Stimulated activated CD4-positive, alpha-beta T cell treated with anti-CD3 and anti-CD28 coated beads, Interleukin-12 subunit alpha, Interleukin-12 subunit beta, amount 100 ng/mL, for 24 hours (primary cell): Measurements from ENCODE around the gene HECW1.

Experiments used
- DNase-seq, 2 experiments: peaks; one replicate each; pipeline ENCODE4 v3.0.0-alpha.2; 2020; ENCODE audit warnings: low read depth in 2 of 2

Gene HECW1

DNA sequence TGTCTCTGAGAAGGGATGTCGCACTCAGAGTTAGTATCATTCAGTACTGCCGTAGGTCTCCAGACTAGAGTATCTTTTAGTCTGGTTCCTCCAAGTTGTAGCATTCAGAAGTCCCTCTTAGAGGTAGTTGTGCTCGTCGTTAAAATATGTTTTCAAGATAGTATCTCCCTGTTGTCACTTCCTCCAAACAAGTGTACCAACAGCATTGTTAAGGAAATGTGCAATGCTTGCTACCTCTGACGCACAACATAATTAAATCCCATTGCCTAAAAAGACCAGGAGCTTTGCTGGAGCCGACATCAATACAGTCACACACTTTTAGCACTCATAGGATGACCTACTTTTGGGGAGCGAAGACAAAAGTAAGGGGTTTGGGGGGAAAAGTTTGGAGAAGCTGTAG is 390.5 kb downstream of the HECW1 start:
- DNase-seq, result no peak

DNA sequence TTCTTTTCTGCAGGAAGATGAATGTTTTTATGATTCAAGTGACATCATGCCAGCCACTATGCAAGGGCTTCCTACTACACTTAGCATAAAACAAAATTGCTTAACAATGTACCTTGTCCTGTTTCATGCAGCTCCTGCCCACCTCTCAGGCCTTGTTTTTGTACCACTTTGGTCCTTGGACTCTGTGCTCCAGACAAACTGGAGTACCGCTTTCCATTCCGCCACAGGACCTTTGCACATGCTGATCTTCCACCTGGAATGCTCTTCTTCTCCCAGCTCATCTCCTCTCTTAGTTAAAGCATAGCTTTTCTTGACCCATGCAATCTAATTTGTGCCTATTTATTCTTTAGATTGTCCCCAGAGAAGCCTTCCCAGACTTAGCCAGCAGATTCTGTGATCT is 393.0 kb downstream of the HECW1 start:
- DNase-seq, result no peak

DNA sequence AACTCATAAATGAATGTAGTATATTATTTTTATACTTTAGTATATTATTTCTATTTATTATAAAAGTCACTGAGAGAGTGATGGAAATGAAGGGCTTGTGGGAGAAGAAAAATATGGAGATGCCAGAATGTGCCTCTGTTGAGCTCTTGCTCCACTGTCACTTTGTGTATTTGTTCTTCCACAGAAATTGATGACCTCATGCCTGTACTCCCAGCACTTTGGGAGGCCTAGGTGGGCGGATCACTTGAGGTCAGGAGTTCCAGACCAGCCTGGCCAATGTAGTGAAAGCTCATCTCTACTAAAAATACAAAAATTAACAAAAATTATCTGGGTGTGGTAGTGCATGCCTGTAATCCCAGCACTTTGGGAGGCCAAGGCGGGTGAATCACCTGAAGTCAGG is 394.0 kb downstream of the HECW1 start:
- no peak for DNase-seq

DNA sequence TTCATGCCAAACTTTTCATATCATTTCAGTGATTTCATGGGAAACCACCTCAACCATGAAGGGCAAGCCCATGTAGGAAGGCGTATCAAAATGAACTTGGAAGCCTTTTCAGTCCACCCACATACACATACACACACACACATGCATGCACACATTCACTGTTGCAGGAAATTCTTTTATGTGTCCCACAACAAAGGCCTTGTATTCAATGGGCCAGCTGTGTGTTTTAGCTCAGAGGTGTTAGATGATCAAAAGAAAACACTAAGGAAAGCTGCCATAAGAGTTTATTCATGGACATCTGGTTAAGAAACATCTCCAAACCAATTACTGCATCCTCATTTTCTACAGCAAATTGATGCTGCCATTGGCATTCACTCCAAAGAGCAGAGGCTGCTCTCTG is 396.0 kb downstream of the HECW1 start:
- no peak for DNase-seq

DNA sequence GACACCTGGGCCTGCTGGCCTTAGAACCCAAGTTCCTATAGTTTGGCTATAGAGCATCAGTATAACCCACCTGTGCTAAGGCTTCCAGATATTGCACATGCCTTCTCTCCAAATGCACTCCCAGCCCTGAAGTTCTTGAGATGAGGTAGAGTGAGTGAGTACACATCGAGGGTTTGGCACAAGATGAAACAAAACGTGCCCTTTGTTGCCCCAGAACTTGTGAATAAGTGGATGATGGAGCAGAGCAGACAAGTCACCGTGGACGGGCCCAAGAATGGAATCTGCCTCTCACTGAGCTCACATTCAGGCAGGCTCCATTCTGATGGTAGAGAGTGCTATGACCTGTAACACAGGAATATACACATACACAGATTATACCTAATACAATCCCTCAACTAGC is 397.5 kb downstream of the HECW1 start:
- no peak for DNase-seq

DNA sequence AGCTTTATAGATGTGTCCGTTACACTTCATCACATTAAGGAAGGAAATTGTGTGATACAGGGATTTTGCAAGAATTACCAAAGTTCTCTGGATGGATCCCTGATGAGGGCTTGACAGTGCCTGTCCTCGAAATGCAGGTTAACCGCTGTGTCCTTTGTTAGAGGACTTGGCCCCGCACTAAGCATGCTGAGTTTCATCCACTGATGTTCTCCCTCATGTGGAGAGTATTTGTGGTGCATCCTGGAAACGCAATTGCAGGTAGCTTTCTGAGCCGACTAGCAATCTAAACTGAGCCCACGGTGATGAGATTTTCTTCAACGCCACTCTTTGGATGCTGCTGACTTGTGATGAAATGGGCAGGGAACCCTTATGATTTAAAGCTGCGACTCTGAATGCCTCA is 398.6 kb downstream of the HECW1 start:
- DNase-seq, result no peak

DNA sequence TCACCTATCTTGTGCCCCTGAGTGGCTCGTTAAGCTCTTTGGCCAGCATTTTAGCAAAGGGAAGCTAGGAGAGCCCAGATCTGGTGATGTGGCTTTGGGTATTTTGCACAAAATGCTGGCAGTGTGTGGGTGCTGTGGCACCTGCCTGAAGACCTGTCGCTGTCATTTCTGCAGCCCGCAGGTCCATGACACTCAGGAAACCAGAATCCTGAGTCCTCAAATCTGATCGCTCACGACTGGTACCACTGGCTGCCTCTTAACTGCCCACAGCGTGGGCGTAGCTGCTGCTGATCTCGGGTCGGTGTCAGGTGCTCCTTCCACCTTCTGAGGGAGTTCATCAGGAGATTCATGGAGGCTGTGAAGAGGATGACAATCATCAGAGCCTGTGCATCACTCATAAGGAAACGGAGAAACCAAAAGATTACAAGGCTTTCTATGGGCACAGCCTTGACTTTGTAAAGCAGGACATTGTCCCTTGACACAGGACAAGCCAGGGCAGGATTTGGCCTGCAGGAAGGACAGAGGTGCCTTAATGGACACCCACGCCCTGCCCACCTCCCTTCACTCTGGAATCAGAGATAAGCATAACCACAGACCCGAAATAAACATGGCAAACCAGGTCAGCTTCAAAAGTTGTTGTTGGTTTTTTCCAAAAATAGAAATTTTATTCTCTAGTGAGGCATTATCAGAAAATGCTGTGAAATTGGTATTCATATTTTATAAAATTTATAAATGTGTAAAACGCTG is 399.5 kb downstream of the HECW1 start:
- no peak for DNase-seq

DNA sequence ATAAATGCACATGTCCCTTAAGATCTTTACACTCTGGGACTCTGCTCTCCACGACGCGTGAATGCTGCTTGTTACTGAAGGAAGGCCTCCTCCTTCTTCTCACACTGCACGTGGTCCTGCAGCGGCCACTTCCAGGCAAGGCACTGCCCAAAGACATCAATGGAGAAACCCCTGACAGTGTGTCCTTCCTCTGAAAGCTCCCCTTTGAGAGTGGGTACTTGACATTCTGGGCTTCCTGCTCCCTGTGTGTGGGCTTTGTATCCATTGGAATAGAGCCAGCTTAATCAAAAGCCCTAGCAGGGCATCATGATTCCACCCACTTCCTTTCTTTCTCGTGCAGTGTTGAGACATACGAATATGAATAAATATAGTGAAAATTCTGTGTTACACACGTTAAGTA is 400.8 kb downstream of the HECW1 start:
- DNase-seq, result no peak

DNA sequence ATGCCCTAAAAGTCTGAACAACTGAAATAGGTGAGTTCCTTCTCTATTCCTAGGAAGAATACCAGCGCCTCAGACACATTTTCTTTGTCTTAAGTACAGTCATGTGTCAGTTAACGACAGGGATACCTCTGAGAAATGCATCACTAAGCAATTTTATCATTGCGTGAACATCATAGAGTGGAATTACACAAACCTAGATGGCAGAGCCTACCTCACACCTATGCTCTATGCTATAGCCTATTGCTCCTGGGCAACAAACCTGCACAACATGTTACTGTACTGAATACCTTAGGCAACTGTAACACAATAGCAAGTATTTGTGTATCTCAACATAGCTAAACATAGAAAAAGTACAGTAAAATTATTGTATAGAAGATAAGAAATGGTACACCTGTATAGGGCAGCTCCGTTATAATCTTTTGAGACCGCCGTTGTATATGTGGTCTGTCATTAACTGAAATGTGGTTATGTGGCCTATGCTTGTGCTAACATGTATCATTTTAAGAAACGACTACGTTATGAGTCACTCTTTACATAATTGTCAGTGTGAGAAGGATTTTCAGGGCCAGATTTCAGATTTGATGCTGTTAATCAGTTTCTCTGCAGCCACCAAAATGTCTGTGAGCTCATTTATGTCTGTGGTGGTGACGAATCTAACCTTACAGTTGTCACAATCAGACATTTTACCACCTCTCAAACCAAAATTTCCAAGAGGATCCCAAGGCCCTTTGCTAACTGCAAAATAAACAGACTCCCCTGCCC is 404.3 kb downstream of the HECW1 start:
- no peak for DNase-seq

DNA sequence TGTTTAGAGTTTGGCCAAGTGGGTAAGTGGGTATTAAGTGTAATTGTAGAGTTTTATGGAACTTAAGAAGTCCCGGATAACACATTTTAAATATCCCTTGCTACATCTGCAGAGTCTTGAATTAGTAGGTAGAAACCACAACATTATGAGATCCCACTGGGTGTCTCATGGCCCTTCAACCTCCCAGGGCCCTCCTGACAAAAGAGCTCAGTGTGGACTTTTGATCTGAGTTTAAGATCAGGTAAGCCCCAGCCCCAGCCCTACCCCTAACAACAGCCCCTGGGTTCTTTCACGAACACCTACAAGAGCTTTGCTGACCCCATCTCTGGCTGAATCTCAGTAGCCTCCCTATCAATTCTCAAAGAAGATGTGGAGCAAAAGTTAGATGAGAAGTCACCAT is 405.0 kb downstream of the HECW1 start:
- no peak for DNase-seq

DNA sequence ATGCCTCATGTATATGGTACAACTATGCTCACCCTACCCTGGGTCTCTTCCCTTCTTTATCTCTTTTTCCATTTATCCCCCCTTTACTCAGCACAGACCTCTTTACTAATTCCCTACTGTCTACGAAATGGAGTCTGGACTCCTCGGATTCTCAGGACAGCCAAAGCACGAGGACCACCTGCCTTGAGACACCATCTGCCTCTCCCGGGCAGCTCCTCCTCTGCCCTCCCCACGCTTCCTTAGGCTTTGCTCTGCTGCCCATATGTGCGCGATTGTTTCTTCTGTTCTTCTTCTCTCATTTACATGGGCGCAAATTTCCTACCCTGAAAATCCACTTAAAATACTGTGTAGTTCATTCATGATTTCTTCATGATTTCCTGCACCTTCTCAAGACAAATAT is 407.8 kb downstream of the HECW1 start:
- no peak for DNase-seq

DNA sequence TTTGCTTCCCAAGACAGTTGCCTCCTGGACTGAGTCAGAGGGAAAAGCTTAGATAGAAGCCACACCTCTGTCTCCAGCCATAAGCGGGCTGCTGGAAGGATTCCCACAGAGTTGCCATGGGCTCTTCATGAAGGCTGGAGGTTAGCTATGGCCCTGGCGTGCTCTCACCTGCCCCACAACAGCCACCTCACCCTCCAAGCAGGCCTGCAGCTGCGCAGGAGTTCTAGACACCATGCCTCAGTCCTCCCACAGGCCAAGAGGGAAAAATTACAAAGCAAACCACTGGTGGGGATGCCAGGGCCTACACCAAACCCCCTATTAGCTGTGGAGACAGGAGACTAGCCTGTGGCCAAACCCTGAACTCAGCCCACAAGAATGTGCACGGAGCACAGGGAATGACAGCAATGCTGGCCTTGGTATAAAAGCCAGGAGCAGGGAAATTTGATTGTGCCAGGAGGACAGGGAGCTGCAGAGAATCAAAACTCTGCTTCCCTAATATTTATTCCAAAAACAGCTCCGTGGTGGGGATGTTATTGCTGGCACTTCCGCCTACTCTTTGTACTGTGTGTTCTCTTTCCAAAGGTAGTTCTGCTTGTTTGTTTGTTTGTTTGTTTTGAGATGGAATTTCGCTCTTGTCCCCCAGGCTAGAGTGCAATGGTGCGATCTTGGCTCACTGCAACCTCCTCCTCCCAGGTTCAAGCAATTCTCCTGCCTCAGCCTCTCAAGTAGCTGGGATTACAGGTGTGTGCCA is 410.1 kb downstream of the HECW1 start:
- DNase-seq, result no peak

DNA sequence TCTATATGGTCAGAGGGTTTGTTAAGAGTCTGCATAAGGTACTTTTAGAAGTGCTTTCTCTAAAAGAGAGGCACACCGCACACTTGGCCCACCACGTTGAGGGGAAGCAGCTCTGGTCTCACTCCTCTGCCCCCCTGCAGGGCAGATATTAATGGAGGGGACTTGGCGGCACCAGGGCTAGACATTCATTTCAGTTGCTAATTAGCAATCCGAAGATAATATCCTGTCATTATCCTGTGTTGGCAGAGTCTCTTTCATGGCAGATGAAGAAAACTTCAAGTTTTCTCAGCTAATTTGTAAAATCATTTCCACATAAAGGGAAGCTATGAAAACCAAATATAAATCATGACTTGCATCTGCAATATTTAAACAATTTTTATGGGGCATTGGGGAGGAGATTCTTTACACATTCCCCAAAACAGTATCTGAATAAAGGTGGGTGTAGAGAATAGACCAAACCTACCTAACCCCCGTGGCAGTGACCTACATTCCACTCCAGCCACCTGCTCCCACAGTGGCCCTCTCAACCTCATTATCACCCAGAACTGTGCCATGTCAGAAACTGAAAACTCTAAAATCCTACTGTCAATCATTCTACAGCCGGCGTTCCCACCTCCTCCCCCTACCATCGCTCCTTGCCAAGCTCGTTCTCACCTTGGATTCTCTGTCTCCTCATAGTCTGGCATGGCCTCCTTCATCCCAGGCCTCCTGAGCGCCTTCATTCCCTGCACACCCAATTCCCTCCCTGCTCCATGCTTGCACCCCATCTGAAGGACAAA is 416.3 kb downstream of the HECW1 start:
- no peak for DNase-seq

DNA sequence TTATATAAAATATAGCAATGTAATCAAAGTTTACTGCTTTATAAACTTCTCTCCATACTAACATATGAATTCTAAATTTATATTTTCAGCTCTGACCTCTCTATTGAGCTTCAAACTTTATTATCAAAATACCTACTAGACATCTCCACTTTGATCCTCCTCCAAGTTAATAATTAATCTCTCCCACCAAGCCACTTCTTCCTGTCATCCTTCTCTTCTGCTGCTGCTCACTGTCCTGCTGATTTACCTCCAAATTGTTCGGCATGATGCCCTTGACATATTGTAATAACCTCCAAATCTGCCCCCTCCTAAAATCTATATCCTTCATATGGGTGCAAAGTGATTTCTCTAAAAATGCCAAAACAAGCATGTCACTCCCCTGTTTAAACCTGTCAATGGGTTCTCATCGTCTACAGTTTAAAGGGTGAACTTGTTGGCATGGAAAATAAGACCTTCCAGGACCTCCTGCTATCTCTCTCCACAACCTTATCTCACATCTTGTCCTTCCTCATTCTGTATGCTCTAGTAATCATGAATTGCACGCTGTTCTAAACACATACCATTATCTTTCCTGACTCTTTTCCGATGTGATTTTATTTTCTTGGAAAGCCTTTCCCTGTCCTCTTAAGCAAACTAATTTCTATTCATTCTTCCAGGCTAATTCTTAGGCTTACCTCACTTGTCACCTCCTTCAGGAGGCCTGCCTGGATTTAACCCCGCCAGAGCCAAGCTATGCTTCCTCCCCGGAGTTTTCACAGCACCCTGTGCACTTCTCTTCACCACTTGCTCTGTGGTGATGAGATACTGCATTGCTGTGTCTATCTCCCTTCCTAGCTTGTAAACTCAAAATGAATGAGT is 418.3 kb downstream of the HECW1 start:
- no peak for DNase-seq

DNA sequence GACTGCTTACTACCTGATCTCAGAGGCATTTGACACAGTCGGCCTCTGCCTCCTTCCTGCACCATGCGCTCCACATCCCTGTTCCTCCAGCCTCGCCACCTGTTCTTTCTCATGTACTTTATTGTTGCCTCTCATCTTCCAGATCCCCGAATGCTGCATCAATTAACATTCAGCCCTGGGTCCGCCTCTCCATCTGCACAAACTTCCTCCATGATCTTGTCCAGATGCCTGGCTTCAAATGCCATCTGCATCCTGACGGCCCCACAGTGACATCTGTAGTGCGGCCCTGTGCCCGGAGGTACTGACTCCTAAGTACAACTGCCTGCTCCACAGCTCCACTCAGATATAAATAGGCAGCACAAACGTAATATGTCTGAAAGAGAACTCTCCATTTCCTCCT is 419.3 kb downstream of the HECW1 start:
- DNase-seq, result no peak

DNA sequence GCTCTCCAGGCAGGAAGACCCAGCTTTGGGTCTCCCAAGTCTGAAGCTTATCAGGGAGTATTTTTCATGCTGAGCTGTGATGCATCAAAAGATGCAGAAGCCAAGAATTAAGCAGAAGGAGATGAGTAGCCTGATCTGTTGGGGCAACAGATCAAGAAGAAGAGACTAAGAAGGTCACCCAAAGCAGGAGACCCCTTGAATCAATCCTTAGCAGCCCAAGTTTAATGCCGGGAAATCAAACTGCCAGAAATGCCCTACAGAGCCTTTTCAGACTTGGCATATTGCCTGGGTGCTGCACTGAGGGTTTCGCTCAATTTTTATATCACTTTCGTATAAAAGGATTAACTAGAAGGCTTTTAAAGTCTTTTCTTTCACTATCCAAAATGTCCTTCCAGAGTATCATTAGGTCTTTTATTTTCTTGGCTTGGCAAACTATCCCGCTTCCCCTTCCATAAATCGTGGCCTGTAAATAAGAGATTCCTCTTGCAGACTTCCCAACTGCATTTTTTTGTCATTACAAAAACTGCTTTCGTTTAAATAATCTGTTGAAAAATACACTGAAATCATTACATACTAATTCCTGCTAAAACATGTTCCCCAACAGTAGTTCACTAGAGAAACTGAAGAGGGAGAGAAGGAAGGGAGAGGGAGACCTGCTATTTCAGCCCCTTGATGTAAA is 421.5 kb downstream of the HECW1 start:
- DNase-seq, result no peak

DNA sequence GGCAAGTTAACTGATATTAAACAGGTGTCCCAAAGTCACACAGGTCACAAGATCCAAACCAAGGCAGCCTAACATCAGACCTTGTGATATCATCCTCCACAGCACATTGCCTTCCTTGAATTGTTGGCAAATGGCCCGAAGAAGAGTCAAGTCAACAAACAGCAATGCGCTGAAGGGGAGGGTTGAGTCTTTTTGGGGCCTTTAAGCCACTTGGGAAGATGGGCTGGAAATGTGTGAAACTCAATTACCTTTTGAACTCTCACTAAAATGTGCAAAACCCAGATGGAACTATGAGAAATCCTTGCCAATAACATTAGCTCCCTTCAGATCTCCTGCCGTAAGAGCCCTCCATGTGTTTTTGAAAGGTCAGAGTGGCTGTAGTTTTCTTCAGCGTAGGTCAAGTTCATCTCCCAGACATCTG is 422.6 kb downstream of the HECW1 start:
- no peak for DNase-seq

DNA sequence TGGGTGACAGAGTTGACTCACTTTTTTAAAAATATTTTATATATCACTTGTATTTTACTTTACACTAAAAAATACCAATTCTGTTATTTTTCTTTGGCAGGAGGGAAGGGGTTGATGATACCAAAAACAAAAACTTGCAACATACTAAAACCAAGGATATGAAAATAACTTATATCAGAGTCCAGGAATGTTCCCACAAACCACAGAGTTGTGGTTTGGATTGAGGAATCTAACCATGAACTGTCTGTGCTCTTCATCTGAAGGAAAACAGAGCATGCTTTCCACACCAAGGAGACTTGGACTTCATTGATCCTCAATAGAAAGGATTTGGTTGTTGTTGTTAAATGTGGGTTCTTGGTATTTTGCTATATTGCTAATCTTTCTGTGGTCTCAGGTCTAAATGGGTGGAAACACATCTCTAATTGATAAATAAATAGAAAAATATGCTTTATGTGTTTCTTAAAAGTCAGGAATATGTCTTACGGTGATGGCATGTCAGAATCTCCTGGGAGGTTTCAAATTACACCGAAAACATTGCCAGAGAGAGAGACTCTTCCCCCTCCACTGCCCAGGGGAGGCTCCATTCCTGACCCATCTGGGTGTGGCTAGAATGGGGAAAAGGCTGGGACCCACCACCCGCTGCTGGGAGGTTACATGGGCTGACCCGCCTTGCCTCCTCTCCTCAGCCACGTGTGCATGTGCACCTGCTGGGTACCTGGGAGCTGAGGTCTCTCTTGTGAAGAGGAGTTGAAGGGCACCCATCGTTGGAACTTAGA is 423.6 kb downstream of the HECW1 start:
- no peak for DNase-seq

DNA sequence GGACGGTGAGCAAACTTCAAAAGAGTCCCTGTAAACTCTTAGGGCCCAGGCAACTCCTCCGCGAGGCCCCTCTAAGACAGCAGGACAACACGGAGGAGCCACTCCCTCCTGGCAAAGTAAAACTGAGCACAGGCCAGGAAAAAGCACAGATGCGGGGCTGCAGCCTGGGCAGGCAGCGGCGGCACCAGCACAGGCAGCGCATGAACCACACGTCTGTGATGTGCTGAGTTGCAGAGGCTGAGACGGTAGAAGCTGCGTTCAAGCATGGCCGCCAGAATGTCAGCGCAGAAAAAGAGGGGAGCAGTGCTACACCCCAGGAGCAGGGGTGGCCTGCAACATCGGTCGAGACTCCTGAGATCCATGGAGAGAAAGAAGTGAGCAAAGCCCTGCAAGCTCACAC is 424.3 kb downstream of the HECW1 start:
- no peak for DNase-seq
